GOT3 (cell line): ENCODE results near the gene PTPN2.
"Not testable (repeated sequence)": the region's sequence is repeated elsewhere in the genome, so short reads cannot be mapped to it uniquely, and the experiment has no call there.

ENCODE experiments used
- DNase-seq: peaks from one replicate; lab custom pipeline; 2025; ENCODE audit warnings: mixed read lengths; lab: John Stamatoyannopoulos, UW

The PTPN2 gene

GRCh38 chr18:12772111-12772510 is 111.9 kb downstream of the PTPN2 start:
- DNase-seq = no peak

DNA sequence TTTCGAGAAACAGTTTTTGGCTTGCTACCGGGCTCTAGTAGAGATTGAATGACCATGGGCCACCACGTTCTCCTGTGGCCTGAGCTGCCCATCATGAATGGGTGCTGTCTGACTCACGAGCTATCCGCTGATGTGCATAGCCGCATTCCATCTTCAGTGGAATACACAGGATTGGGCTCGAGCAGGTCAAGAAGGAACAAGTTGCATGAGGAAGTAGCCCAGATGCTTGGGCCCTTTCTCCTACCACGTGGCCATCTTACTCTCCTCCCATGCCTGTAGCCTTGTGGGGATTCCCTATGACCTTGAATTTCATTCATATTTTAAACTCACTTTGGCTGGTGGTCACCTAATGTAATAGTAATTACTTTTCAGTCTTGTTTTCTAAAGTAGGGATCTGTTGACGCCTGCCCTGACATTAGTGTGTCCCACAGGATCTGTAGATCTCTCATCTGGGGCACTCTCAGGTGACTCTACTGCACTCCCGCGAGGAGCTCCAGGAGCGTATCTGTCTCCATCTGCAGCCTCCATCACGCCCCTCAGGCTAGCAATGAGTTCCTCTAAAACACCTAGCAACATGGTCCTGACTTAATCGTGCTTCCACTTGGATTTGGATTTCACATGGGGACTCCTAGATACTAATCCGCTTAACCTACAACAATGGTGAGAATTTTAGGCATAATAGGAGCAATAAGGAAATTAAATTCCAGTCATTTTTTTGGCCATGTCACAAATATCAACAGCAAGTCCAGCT is 113.4 kb downstream of the PTPN2 start:
- no peak for DNase-seq

- no peak for DNase-seq
Observed at GRCh38 chr18:12769644-12770440, 114.2 kb downstream of the PTPN2 start.

DNA sequence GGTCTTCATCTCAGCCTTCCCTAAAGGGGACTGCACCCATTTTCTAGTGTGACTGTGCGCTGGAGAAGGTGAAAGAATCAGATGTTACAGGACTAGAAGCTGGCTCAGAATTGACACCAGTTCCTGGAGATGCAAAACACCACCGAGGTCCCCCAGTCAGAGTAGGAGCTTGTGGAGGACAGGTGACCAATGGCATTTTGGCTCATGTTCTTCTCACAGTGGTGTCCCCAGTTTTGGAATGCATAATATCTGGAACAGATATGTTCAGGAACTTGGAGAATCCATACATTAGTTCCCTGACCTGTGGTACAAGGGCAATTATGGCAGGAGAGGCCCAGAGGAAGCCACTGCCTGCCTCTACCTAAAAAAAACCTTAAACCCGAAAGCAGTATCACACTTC is 114.9 kb downstream of the PTPN2 start:
- no peak for DNase-seq

DNA sequence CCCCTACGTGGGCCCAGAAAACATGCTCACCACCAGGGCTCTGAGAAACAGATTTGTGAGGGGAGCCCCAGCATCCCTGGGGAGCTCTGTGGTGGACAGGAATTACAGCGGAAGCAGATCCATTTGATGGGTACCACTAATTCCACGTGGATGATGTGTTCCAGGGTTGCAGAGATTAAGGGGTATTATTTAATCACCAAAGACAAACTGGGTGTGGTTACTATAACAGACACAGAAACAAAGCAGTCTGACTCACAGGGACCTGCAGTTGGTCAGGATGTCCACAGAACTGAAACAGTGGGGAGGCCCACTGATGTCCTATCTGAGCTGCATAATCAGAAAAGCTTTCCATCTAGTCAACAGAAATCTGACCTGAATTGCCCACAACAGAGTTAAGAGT is 115.4 kb downstream of the PTPN2 start:
- DNase-seq = no peak

- no peak for DNase-seq
Observed at GRCh38 chr18:12767580-12768155, 116.4 kb downstream of the PTPN2 start.

DNA sequence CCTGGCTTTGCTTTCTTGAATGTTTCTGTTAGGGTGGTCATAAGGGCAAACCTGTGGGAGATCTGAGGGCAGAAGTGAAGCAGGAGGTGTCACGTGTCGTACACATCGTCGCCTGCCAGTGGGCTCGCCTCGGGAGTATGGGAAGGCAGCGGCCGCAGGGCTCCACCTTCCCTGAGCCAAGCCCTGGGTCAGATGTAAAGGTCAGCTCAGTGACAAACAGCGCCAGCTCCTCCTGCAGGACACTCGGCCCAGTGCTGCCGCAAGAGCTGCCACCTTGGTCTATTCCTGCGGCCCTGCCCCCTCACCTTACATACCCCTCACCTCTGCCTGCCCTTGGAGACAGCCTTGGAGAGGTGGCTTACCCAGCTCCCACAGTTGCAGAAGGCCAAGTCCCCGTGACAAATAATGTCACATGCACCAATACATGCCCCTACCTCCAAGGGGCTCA is 117.0 kb downstream of the PTPN2 start:
- no peak for DNase-seq

DNA sequence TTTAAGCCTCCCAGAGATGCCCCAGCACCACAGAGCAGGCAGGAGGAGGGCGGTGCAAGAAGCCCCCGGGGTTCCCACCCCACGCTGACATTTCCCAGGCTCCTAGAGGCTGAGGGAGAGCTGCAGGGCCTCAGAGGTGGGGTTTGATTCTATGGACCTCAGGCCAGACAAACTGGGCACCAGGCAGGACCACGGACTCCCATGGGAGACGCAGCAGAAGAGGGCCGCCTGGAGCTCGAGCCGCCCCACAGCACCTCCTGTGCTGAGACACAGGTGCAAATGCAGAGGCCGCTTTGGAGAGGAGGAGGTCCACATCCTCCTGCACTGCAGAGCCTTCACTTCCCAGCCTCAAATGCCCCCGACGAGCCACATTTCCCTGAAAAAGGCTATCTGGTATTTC is 118.5 kb downstream of the PTPN2 start:
- no peak for DNase-seq

GRCh38 chr18:12765126-12765525 is 118.9 kb downstream of the PTPN2 start:
- no peak for DNase-seq

DNA sequence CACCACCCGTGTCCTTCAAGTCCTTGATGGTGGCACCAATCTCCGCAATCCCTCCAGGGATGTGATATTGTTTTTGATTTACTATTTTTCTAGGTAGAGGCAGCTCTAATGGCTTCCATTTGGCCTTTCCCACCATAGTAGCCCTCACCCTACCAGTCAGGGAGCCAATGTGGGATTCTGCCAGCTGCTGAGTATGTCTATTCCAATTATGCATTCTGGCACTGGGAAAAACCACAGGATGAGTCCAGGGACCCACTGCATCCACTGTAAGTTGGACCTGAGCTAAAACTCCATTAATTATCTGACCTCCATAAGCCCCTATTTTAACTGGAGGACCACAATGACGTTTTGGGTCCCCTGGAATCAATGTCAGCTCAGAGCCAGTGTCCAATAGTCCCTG is 125.5 kb downstream of the PTPN2 start:
- DNase-seq = not testable (repeated sequence)

- not testable (repeated sequence) for DNase-seq
Observed at GRCh38 chr18:12756619-12757239, 127.3 kb downstream of the PTPN2 start.

DNA sequence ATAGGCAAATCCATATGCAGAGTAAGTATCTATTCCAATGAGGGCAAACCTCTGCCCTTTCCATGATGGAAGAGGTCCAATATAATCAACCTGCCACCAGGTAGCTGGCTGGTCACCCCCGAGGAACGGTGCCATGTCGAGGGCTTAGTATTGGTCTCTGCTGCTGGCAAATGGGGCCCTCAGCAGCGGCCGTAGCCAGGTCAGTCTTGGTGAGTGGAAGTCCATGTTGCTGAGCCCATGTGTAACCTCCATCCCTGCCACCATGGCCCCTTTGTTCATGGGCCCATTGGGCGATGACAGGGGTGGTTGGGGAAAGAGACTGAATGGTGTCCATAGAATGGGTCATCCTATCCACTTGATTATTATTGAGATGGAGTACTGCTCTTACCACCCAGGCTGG is 128.4 kb downstream of the PTPN2 start:
- DNase-seq = not testable (repeated sequence)

GRCh38 chr18:12754511-12754910 is 129.5 kb downstream of the PTPN2 start:
- no peak for DNase-seq

DNA sequence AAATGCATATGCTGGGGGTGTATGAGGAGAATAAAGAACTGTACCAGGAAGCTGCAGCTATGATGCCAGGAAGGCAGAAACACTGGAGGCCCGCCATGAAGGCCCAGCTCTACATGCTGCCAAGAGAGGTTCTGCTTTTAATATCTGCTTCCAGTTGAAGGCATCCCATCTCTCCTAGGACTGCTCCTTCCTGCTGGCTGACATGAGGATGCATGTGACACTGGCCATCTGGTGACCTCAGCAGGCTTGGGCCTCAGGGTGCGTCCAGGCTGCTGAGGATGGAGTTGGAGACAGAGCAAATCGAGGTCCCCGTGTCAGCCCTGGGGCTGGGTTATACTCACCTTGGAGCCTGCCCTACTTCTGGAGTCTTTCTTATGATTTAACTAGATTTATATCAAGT is 132.1 kb downstream of the PTPN2 start:
- no peak for DNase-seq

GRCh38 chr18:12751503-12751884 is 132.5 kb downstream of the PTPN2 start:
- DNase-seq = no peak

DNA sequence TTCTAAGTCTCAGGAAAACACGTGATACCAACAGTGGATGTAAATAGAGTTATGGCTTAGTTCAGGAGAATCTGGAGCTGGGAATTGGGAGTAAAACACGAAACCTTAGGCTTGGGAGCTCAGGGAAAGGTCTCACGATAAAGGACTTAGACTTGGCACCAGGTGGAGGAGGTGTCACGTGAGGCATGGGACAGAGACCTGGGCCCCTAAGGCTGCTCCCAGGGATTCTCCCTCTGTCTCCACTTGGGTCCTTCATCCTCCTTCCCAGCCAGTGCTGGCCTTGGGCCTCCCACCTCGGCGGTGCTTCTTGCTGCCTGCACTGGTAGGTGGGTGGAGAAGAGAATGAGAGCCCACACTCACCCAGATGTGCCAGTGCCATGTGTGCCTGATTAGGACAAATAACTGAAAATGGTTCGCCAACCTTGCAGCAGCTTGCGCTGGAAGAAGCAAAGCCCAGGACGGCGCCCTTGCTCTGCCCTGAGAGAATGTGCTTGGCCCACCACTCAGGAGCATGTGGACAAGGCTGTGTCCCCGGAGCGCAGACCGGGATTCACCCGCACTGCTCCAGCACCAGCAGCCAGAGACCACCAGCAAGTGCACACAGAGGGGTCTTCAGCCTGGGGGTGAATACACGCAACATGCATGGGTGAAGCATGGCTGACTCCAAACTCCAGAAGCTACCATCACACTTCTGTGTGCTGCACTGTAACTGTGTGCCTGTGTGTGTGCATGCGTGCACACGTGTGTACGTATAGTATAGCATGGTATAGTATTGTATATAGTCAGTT is 133.1 kb downstream of the PTPN2 start:
- DNase-seq = no peak

GRCh38 chr18:12750076-12750714 is 133.8 kb downstream of the PTPN2 start:
- no peak for DNase-seq

GRCh38 chr18:12749121-12749520 is 134.9 kb downstream of the PTPN2 start:
- no peak for DNase-seq

- DNase-seq = no peak
Observed at GRCh38 chr18:12748671-12749070, 135.4 kb downstream of the PTPN2 start.

- DNase-seq = no peak
Observed at GRCh38 chr18:12747530-12748315, 136.3 kb downstream of the PTPN2 start.
